ENCODE results near the gene MEIS1.

Gene MEIS1

GRCh38 chr2:66536997-66537396 is 102.1 kb downstream of the MEIS1 start:
- Histone ChIP-seq H3K9me2 (replicated peaks; ENCODE audit: insufficient read depth, low read length) (no peaks in the 10 kb centered on the region), H3K4me2 (ENCODE audit: low read depth, low read length) (no peak overlapping the region), H4K20me1 (ENCODE audit: insufficient read depth, low read length) (no peaks in the 10 kb centered on the region), H3K27me3 (replicated peaks; ENCODE audit: insufficient read depth, low read length) (no peaks in the 10 kb centered on the region), H3K9ac (ENCODE audit: low read length) (no peak overlapping the region), H3K4me1 (ENCODE audit: low read length) (no peaks in the 10 kb centered on the region), H3K27ac (ENCODE audit: low read length) (no peak overlapping the region), H3F3A (ENCODE audit: insufficient read depth, low read length) (no peaks in the 10 kb centered on the region), H3K36me3 (replicated peaks; ENCODE audit: insufficient read depth, low read length) (no peaks in the 10 kb centered on the region), H3K4me3 (ENCODE audit: low read length) (no peak overlapping the region), H3K79me2 (ENCODE audit: low read length) (no peaks in the 10 kb centered on the region), H2AFZ (ENCODE audit: low read length) (no peak overlapping the region), H3K9me3 (replicated peaks; ENCODE audit: insufficient read depth, low read length) (no peaks in the 10 kb centered on the region)
- no peak for DNase-seq
- no peak for TF ChIP-seq EZH2phosphoT487 (IDR thresholded peaks at IDR 0.05; ENCODE audit: low read length)
- TF ChIP-seq EZH2 (optimal IDR thresholded peaks at IDR 0.05; ENCODE audit: low read depth, low read length) = no peak
- TF ChIP-seq CTCF (IDR thresholded peaks at IDR 0.05; ENCODE audit: low read length) = no peak

GRCh38 chr2:66538291-66538690 is 103.4 kb downstream of the MEIS1 start:
- H3K9me3 ChIP-seq (replicated peaks; ENCODE audit: insufficient read depth, low read length) = no peaks in the 10 kb centered on the region
- no peaks in the 10 kb centered on the region for H3K9me2 ChIP-seq (replicated peaks; ENCODE audit: insufficient read depth, low read length)
- no peak overlapping the region for H2AFZ ChIP-seq (ENCODE audit: low read length)
- H4K20me1 ChIP-seq (ENCODE audit: insufficient read depth, low read length) = no peaks in the 10 kb centered on the region
- no peak overlapping the region for H3K4me2 ChIP-seq (ENCODE audit: low read depth, low read length)
- TF ChIP-seq EZH2phosphoT487 (IDR thresholded peaks at IDR 0.05; ENCODE audit: low read length) = no peak
- TF ChIP-seq EZH2 (optimal IDR thresholded peaks at IDR 0.05; ENCODE audit: low read depth, low read length) = no peak
- no peak for TF ChIP-seq CTCF (IDR thresholded peaks at IDR 0.05; ENCODE audit: low read length)
- no peak overlapping the region for H3K27ac ChIP-seq (ENCODE audit: low read length)
- no peak for DNase-seq
- no peak overlapping the region for H3K9ac ChIP-seq (ENCODE audit: low read length)
- no peak overlapping the region for H3K4me3 ChIP-seq (ENCODE audit: low read length)
- no peaks in the 10 kb centered on the region for H3F3A ChIP-seq (ENCODE audit: insufficient read depth, low read length)
- H3K27me3 ChIP-seq (replicated peaks; ENCODE audit: insufficient read depth, low read length) = no peaks in the 10 kb centered on the region
- no peaks in the 10 kb centered on the region for H3K4me1 ChIP-seq (ENCODE audit: low read length)
- H3K79me2 ChIP-seq (ENCODE audit: low read length) = no peaks in the 10 kb centered on the region
- H3K36me3 ChIP-seq (replicated peaks; ENCODE audit: insufficient read depth, low read length) = no peaks in the 10 kb centered on the region

GRCh38 chr2:66539452-66539851 is 104.5 kb downstream of the MEIS1 start:
- Histone ChIP-seq H3K4me2 (ENCODE audit: low read depth, low read length) (no peak overlapping the region), H2AFZ (ENCODE audit: low read length) (no peak overlapping the region), H3K4me1 (ENCODE audit: low read length) (no peaks in the 10 kb centered on the region), H4K20me1 (ENCODE audit: insufficient read depth, low read length) (no peaks in the 10 kb centered on the region), H3K27me3 (replicated peaks; ENCODE audit: insufficient read depth, low read length) (no peaks in the 10 kb centered on the region), H3K9ac (ENCODE audit: low read length) (no peak overlapping the region), H3F3A (ENCODE audit: insufficient read depth, low read length) (no peaks in the 10 kb centered on the region), H3K4me3 (ENCODE audit: low read length) (no peak overlapping the region), H3K36me3 (replicated peaks; ENCODE audit: insufficient read depth, low read length) (no peaks in the 10 kb centered on the region), H3K79me2 (ENCODE audit: low read length) (no peaks in the 10 kb centered on the region), H3K9me2 (replicated peaks; ENCODE audit: insufficient read depth, low read length) (no peaks in the 10 kb centered on the region), H3K27ac (ENCODE audit: low read length) (no peak overlapping the region), H3K9me3 (replicated peaks; ENCODE audit: insufficient read depth, low read length) (no peaks in the 10 kb centered on the region)
- no peak for DNase-seq
- TF ChIP-seq EZH2phosphoT487 (IDR thresholded peaks at IDR 0.05; ENCODE audit: low read length) = no peak
- TF ChIP-seq CTCF (IDR thresholded peaks at IDR 0.05; ENCODE audit: low read length) = no peak
- no peak for TF ChIP-seq EZH2 (optimal IDR thresholded peaks at IDR 0.05; ENCODE audit: low read depth, low read length)
